OCI-LY1 (cell line): Measurements from ENCODE around the gene ZNF485.
A peak's percentile ranks its signal among the peaks of the same experiment; 100 is the strongest.

Source experiments
- H2AFZ ChIP-seq: fragments of 200-600 bp; sonication (generic), shearing (Covaris generic); 2 replicates; pipeline ENCODE4 v1.6.0; 2014; ENCODE audit warnings: antibody characterized with exemption, mild to moderate bottlenecking, low read length
- H3F3A ChIP-seq: fragments of 200-600 bp; sonication (generic), shearing (Covaris generic); 2 replicates; pipeline ENCODE4 v1.6.0; 2014; ENCODE audit warnings: mild to moderate bottlenecking, antibody characterized with exemption, low read length, moderate library complexity; ENCODE audit not compliant: insufficient read depth
- H3K27ac ChIP-seq: fragments of 200-600 bp; sonication (generic); 2 replicates; pipeline ENCODE4 v1.5.1; 2014; ENCODE audit warnings: low read length, mixed run types, mild to moderate bottlenecking, low read depth; ENCODE audit not compliant: poor library complexity, severe bottlenecking
- H3K27me3 ChIP-seq: fragments of 200-600 bp; sonication (generic); 2 replicates; pipeline ENCODE4 v1.6.0; 2014; ENCODE audit warnings: antibody characterized with exemption, mild to moderate bottlenecking, low read length, moderate library complexity; ENCODE audit not compliant: insufficient read depth
- H3K36me3 ChIP-seq: fragments of 200-600 bp; sonication (generic); 2 replicates; pipeline ENCODE4 v1.6.1; 2014; ENCODE audit warnings: mild to moderate bottlenecking, antibody characterized with exemption, low read length, moderate library complexity, mixed read lengths; ENCODE audit not compliant: insufficient read depth
- H3K4me1 ChIP-seq: fragments of 200-600 bp; sonication (generic); 2 replicates; pipeline ENCODE4 v1.5.1; 2014; ENCODE audit warnings: mild to moderate bottlenecking, low read length, moderate library complexity; ENCODE audit not compliant: insufficient read depth, severe bottlenecking
- H3K4me2 ChIP-seq: fragments of 200-600 bp; sonication (generic), shearing (Covaris generic); 2 replicates; pipeline ENCODE4 v1.6.1; 2014; ENCODE audit warnings: low read length
- H3K4me3 ChIP-seq: fragments of 200-600 bp; sonication (generic); 2 replicates; pipeline ENCODE4 v1.5.1; 2014; ENCODE audit warnings: low read length, low read depth, mild to moderate bottlenecking, mixed read lengths; ENCODE audit not compliant: poor library complexity, severe bottlenecking
- H3K79me2 ChIP-seq: fragments of 200-600 bp; shearing (Covaris generic); 2 replicates; pipeline ENCODE4 v1.6.1; 2016; ENCODE audit warnings: mixed run types, low read length, mixed read lengths; ENCODE audit not compliant: insufficient read depth
- H3K9ac ChIP-seq: fragments of 200-600 bp; sonication (generic), shearing (Covaris generic); 2 replicates; pipeline ENCODE4 v1.6.1; 2014; ENCODE audit warnings: mild to moderate bottlenecking, low read length, mixed read lengths
- H3K9me2 ChIP-seq: fragments of 200-600 bp; sonication (generic), shearing (Covaris generic); 2 replicates; pipeline ENCODE4 v1.6.1; 2014; ENCODE audit warnings: low read depth, mild to moderate bottlenecking, low read length, mixed read lengths
- H3K9me3 ChIP-seq: fragments of 200-600 bp; shearing (Covaris generic); 2 replicates; pipeline ENCODE4 v1.6.1; 2014; ENCODE audit warnings: low read length, mixed read lengths
- H4K20me1 ChIP-seq: fragments of 200-600 bp; sonication (generic), shearing (Covaris generic); 2 replicates; pipeline ENCODE4 v1.6.0; 2016; ENCODE audit warnings: mild to moderate bottlenecking, low read length; ENCODE audit not compliant: insufficient read depth
- CTCF ChIP-seq: fragments of 200-600 bp; sonication (generic), shearing (Covaris generic); IDR thresholded peaks from 2 replicates; pipeline ENCODE4 v1.5.1; 2017; ENCODE audit warnings: mild to moderate bottlenecking, antibody characterized with exemption, low read length, moderate library complexity, mixed read lengths
- EZH2 ChIP-seq: fragments of 200-600 bp; sonication (generic), shearing (Covaris generic); IDR thresholded peaks from 2 replicates; pipeline ENCODE4 v1.8.0; 2017; ENCODE audit warnings: borderline replicate concordance, mixed run types, mild to moderate bottlenecking, antibody characterized with exemption, low read length, moderate library complexity, mixed read lengths

The ZNF485 gene

GRCh38 chr10:43570971-43571370, 35.3 kb upstream of the ZNF485 start:
- Histone ChIP-seq H3K4me3 (no peak overlapping the region), H3K9me2 (no peaks in the 10 kb centered on the region), H3K27ac (no peak overlapping the region), H3K9ac (no peak overlapping the region), H3K36me3 (peaks cover 21% of the 10 kb centered on the region; the same call in 1 of the 2 replicates), H3F3A (no peaks in the 10 kb centered on the region), H3K79me2 (no peaks in the 10 kb centered on the region), H3K4me1 (peaks cover 16% of the 10 kb centered on the region), H4K20me1 (no peaks in the 10 kb centered on the region), H3K4me2 (no peak overlapping the region), H3K27me3 (no peaks in the 10 kb centered on the region), H2AFZ (no peak overlapping the region), H3K9me3 (peaks cover 12% of the 10 kb centered on the region)
- TF ChIP-seq CTCF (no peak), EZH2 (no peak)

GRCh38 chr10:43573250-43574000, 32.8 kb upstream of the ZNF485 start:
- no peak overlapping the region for H3K9ac ChIP-seq
- no peak overlapping the region for H2AFZ ChIP-seq
- H3K9me3 ChIP-seq = peaks cover 17% of the 10 kb centered on the region
- H3K4me2 ChIP-seq = peak overlapping the region; percentile 68
- H4K20me1 ChIP-seq = no peaks in the 10 kb centered on the region
- no peaks in the 10 kb centered on the region for H3K27me3 ChIP-seq
- no peaks in the 10 kb centered on the region for H3F3A ChIP-seq
- peak overlapping the region; percentile 59 for H3K4me3 ChIP-seq
- H3K9me2 ChIP-seq = no peaks in the 10 kb centered on the region
- peaks cover 16% of the 10 kb centered on the region for H3K4me1 ChIP-seq
- no peaks in the 10 kb centered on the region for H3K79me2 ChIP-seq
- peaks cover 6% of the 10 kb centered on the region; the same call in 1 of the 2 replicates for H3K36me3 ChIP-seq
- H3K27ac ChIP-seq = no peak overlapping the region
- no peak for TF ChIP-seq EZH2
- no peak for TF ChIP-seq CTCF

GRCh38 chr10:43574001-43574892, 32.0 kb upstream of the ZNF485 start, which contains the start of gene ZNF239:
Gene ZNF239, minus strand, starts transcription at chr10:43574616. Its CDS starts 16,537 bp downstream, at chr10:43558079.
- peaks cover 17% of the 10 kb centered on the region for H3K9me3 ChIP-seq
- H3K27ac ChIP-seq = no peak within 1 kb of the TSS
- no peaks in the 10 kb centered on the region for H3K27me3 ChIP-seq
- peak within 1 kb of the TSS; percentile 59 for H3K4me3 ChIP-seq
- peaks cover 6% of the 10 kb centered on the region; the same call in 1 of the 2 replicates for H3K36me3 ChIP-seq
- H3K4me2 ChIP-seq = peak within 1 kb of the TSS; percentile 68
- no peaks in the 10 kb centered on the region for H3F3A ChIP-seq
- H3K4me1 ChIP-seq = peaks cover 16% of the 10 kb centered on the region
- no peaks in the 10 kb centered on the region for H3K9me2 ChIP-seq
- H3K79me2 ChIP-seq = no peaks in the 10 kb centered on the region
- H4K20me1 ChIP-seq = no peaks in the 10 kb centered on the region
- H3K9ac ChIP-seq = peak within 1 kb of the TSS; percentile 50
- H2AFZ ChIP-seq = peak within 1 kb of the TSS; percentile 32; the same call in 1 of the 2 replicates
- TF ChIP-seq CTCF = no peak
- TF ChIP-seq EZH2 = no peak
